Activated CD8-positive, alpha-beta memory T cell treated with anti-CD3 and anti-CD28 coated beads, Interleukin-2, amount 50 U/mL, for 24 hours (primary cell): ENCODE data around the gene KTI12.
A peak's percentile ranks its signal among the peaks of the same experiment; 100 is the strongest.
"Not testable (repeated sequence)": the region's sequence is repeated elsewhere in the genome, so short reads cannot be mapped to it uniquely, and the experiment has no call there.

Source experiments
- DNase-seq: peaks from one replicate; pipeline ENCODE4 v3.0.0-alpha.2; 2020; ENCODE audit errors: extremely low read depth

KTI12 gene

GRCh38 chr1:52033190-52034049 is at the start of gene KTI12:
KTI12 (minus strand) TSS chr1:52033810; CDS start chr1:52033761, 49 bp downstream.
- DNase-seq: peak; percentile 66

GRCh38 chr1:52080014-52080415 is 46.4 kb upstream of the KTI12 start:
- no peak for DNase-seq

- not testable (repeated sequence) for DNase-seq
Measured at GRCh38 chr1:52077277-52077676, 43.7 kb upstream of the KTI12 start.

- DNase-seq: no peak
Measured at GRCh38 chr1:52072291-52072690, 38.7 kb upstream of the KTI12 start.

GRCh38 chr1:52070704-52071103 is 37.1 kb upstream of the KTI12 start:
- DNase-seq: no peak

GRCh38 chr1:52063192-52063591 is 29.6 kb upstream of the KTI12 start:
- DNase-seq: no peak

GRCh38 chr1:52060822-52061221 is 27.2 kb upstream of the KTI12 start:
- DNase-seq: no peak

- DNase-seq: no peak
Measured at GRCh38 chr1:52059888-52060287, 26.3 kb upstream of the KTI12 start.

GRCh38 chr1:52059321-52059720 is 25.7 kb upstream of the KTI12 start:
- DNase-seq: no peak

- DNase-seq: no peak
Measured at GRCh38 chr1:52057876-52058415, 24.3 kb upstream of the KTI12 start.

GRCh38 chr1:52057255-52057654 is 23.6 kb upstream of the KTI12 start:
- DNase-seq: no peak

GRCh38 chr1:52056937-52057231 is 23.3 kb upstream of the KTI12 start:
- no peak for DNase-seq

- peak; percentile 85 for DNase-seq
Measured at GRCh38 chr1:52056163-52056936, 22.7 kb upstream of the KTI12 start, which contains the start of gene BTF3L4. BTF3L4 (plus strand) TSS chr1:52056295; CDS start chr1:52059848, 3,553 bp downstream.

GRCh38 chr1:52055866-52056162 is 22.2 kb upstream of the KTI12 start:
- no peak for DNase-seq

- peak; percentile 6 for DNase-seq
Measured at GRCh38 chr1:52055066-52055865, 21.7 kb upstream of the KTI12 start, which contains the start of gene TXNDC12. TXNDC12 (minus strand) TSS chr1:52055191; CDS start chr1:52055096, 95 bp downstream.

GRCh38 chr1:52054496-52055065 is 21.0 kb upstream of the KTI12 start:
- DNase-seq: no peak

- no peak for DNase-seq
Measured at GRCh38 chr1:52053862-52054261, 20.3 kb upstream of the KTI12 start.

GRCh38 chr1:52049337-52049736 is 15.7 kb upstream of the KTI12 start:
- not testable (repeated sequence) for DNase-seq

- DNase-seq: not testable (repeated sequence)
Measured at GRCh38 chr1:52045666-52046195, 12.1 kb upstream of the KTI12 start.

GRCh38 chr1:52045236-52045635 is 11.6 kb upstream of the KTI12 start:
- DNase-seq: no peak

- DNase-seq: no peak
Measured at GRCh38 chr1:52041551-52042185, 8.1 kb upstream of the KTI12 start.
